IgD-negative memory B cell (primary cell): ENCODE results near the gene SPTBN1. TPM values are rescaled to one million over a fixed set of nuclear protein-coding genes. Genes with fewer than 3 reads are reported as not detected.
"Not testable (repeated sequence)": the region's sequence is repeated elsewhere in the genome, so short reads cannot be mapped to it uniquely, and the experiment has no call there.

ENCODE experiments used
- H3K27ac Mint-ChIP-seq, 3 donors: one replicate each; pipeline ENCODE4 v1.8.0; 2020 to 2022; ENCODE audit warnings: mild to moderate bottlenecking in 3 of 3, mixed read lengths in 3 of 3, moderate library complexity in 1 of 3
- H3K27me3 Mint-ChIP-seq: one replicate; pipeline ENCODE4 v1.8.0; 2021; ENCODE audit warnings: mixed read lengths
- H3K36me3 Mint-ChIP-seq: one replicate; pipeline ENCODE4 v1.8.0; 2020; ENCODE audit warnings: mild to moderate bottlenecking, mixed read lengths
- H3K4me1 Mint-ChIP-seq, 3 donors: one replicate each; pipeline ENCODE4 v1.8.0; 2020 to 2022; ENCODE audit warnings: mixed read lengths in 3 of 3, mild to moderate bottlenecking in 1 of 3
- H3K4me3 Mint-ChIP-seq, 4 donors: one replicate each; pipeline ENCODE4 v1.8.0; 2020 to 2022; ENCODE audit warnings: mild to moderate bottlenecking in 4 of 4, mixed read lengths in 4 of 4, moderate library complexity in 3 of 4
- H3K9me3 Mint-ChIP-seq, 3 donors: one replicate each; pipeline ENCODE4 v1.8.0; 2020 to 2021; ENCODE audit warnings: mixed read lengths in 3 of 3, mild to moderate bottlenecking in 1 of 3
- polyA plus RNA-seq: library from polyadenylated mRNA; unstranded; fragments of 300-500 nt; fragmentation: Illumina TruSeq; gene quantifications from one replicate; pipeline ENCODE4 v1.2.3, GENCODE V29; 2021

The SPTBN1 gene
- polyA plus RNA-seq, 1 donor from 2014 or later, result 57.8 TPM

- H3K27ac Mint-ChIP-seq, result no peak overlapping the region
- no peaks in the 10 kb centered on the region for H3K9me3 Mint-ChIP-seq
- H3K4me1 Mint-ChIP-seq, result peaks cover 0 to 2% (median 0%) of the 10 kb centered on the region in 3 donors
- peaks cover 5% of the 10 kb centered on the region for H3K27me3 Mint-ChIP-seq
- H3K36me3 Mint-ChIP-seq, result peaks cover 3% of the 10 kb centered on the region
- H3K4me3 Mint-ChIP-seq, result no peak overlapping the region
These were observed 38.0 kb downstream of the SPTBN1 start for GRCh38 chr2:54494087-54494486.

DNA sequence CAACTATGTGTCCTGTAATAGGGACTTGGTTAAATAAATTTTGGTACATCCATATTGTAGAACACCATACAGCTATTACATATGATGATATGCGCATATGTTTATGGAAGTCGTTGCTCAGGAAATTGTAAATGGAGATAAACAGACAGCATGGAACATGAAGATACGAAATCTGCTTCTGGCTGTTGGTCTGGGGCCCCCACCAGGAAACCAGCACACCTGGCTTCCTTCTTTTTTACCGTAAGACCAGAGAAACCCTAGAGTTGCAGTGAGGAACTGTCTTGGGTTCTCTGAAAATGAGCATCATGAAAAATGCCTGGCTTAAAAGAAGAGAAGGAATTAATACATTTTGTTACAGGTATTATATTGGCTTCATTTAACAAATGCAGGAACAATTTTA lies 40.8 kb downstream of the SPTBN1 start:
- no peak overlapping the region for H3K4me3 Mint-ChIP-seq
- H3K27ac Mint-ChIP-seq, result no peak overlapping the region
- H3K9me3 Mint-ChIP-seq, result no peaks in the 10 kb centered on the region
- H3K27me3 Mint-ChIP-seq, result peaks cover 5% of the 10 kb centered on the region
- H3K4me1 Mint-ChIP-seq, result peaks cover 0 to 2% (median 0%) of the 10 kb centered on the region in 3 donors
- H3K36me3 Mint-ChIP-seq, result peaks cover 3% of the 10 kb centered on the region

DNA sequence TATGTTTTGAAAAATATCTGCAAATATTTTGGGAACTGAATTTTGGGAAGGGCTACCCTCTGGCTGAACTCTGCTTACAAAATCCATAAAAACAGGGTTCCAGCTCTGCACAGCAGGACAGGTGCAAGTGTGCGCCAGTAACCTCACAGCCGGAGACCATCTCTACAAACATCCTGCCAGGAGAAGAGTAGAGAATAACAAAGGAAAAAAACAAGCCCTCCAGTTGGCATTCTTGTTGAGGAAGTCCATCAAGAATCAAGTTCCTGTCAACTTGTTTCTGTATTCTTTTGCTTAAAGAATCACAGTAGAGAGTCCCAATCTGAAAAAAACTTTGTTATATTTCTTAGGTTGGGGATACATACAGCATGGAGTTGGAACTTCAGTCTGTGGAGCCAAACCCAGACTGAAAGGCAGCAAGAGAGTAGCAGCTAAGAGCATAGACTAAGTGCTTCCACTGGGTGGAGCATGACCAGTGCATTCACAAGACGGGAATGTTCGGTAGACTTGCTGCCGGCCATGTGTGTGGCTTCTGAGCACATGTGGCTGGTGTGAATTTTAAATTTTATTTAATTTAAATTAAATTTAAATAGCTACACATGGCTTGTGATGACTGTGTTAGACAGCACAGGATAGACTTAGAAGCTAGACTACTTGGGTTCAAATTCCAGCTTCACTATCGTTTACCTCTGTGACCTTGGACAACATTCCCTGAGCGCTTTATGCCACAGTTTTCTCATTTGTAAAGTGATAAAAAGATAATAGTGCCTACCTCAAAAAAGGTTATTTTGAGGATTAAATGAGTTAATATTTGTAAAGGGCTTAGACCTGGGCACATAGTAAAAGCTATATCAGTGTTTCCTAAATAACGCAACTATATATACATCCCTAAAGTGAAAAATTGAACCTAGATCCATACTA lies 41.9 kb downstream of the SPTBN1 start:
- H3K27ac Mint-ChIP-seq, result no peak overlapping the region
- peaks cover 0 to 2% (median 0%) of the 10 kb centered on the region in 3 donors for H3K4me1 Mint-ChIP-seq
- H3K4me3 Mint-ChIP-seq, result no peak overlapping the region
- H3K36me3 Mint-ChIP-seq, result peaks cover 3% of the 10 kb centered on the region
- peaks cover 5% of the 10 kb centered on the region for H3K27me3 Mint-ChIP-seq
- no peaks in the 10 kb centered on the region for H3K9me3 Mint-ChIP-seq

DNA sequence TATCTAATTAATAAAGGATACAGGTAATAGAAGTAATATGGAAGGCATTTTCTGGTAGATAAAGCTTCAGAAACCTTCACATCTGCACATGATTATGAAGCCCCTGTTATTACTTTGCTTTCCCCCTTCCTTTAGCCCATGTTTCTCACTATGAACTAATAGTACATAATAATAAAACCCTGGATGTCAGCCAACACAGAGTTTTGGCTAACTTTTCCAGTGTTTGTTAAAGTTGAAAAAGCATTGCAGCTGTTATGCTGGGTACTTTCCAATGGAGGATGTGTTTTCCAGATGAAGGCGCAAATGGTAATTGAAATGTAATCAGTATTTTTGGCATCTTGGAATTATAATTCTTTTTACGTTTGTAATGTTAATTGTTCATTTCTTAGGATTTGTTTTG lies 43.5 kb downstream of the SPTBN1 start:
- Mint-ChIP-seq H3K9me3 (no peaks in the 10 kb centered on the region), H3K4me1 (peaks cover 0 to 2% (median 0%) of the 10 kb centered on the region in 3 donors), H3K36me3 (peaks cover 3% of the 10 kb centered on the region), H3K27ac (no peak overlapping the region), H3K27me3 (peaks cover 3% of the 10 kb centered on the region), H3K4me3 (no peak overlapping the region)

- peak overlapping the region in 1 of 3 donors; percentile 32 for H3K27ac Mint-ChIP-seq
- H3K4me1 Mint-ChIP-seq, result peaks cover 0 to 2% (median 0%) of the 10 kb centered on the region in 3 donors
- no peaks in the 10 kb centered on the region for H3K9me3 Mint-ChIP-seq
- no peak overlapping the region for H3K4me3 Mint-ChIP-seq
- H3K36me3 Mint-ChIP-seq, result no peaks in the 10 kb centered on the region
- H3K27me3 Mint-ChIP-seq, result peaks cover 3% of the 10 kb centered on the region
These were observed 44.5 kb downstream of the SPTBN1 start for GRCh38 chr2:54500404-54501205.

DNA sequence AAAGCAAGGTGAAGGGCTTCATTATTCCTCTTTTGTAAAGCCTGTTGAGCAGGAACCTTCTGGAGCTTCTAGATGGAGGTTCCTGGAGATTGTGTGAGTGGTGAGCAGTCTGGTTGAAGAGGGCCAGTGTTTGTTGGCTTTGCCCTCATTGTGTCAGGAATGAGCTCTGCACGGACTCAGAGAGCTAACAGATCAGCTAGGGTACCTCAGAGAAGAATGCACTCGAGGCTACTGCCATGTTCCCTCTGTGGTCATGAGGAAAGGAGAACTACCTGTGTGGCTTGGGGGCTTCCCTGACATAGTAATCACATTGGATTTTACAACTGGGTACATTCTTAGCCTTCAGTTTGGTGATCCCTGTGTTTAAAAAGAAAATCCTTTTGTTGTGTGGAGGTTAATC lies 46.6 kb downstream of the SPTBN1 start:
- Mint-ChIP-seq H3K27me3 (no peaks in the 10 kb centered on the region), H3K4me1 (no peaks in the 10 kb centered on the region), H3K9me3 (no peaks in the 10 kb centered on the region), H3K4me3 (no peak overlapping the region), H3K36me3 (no peaks in the 10 kb centered on the region), H3K27ac (no peak overlapping the region)

- Mint-ChIP-seq H3K27me3 (no peaks in the 10 kb centered on the region), H3K27ac (no peak overlapping the region), H3K9me3 (no peaks in the 10 kb centered on the region), H3K4me1 (no peaks in the 10 kb centered on the region), H3K36me3 (no peaks in the 10 kb centered on the region), H3K4me3 (no peak overlapping the region)
These were observed 47.1 kb downstream of the SPTBN1 start for GRCh38 chr2:54503192-54503591.

- no peak overlapping the region for H3K27ac Mint-ChIP-seq
- no peaks in the 10 kb centered on the region for H3K27me3 Mint-ChIP-seq
- no peaks in the 10 kb centered on the region for H3K36me3 Mint-ChIP-seq
- H3K4me3 Mint-ChIP-seq, result no peak overlapping the region
- no peaks in the 10 kb centered on the region for H3K9me3 Mint-ChIP-seq
- no peaks in the 10 kb centered on the region for H3K4me1 Mint-ChIP-seq
These were observed 47.7 kb downstream of the SPTBN1 start for GRCh38 chr2:54503828-54504227.

- Mint-ChIP-seq H3K36me3 (no peaks in the 10 kb centered on the region), H3K4me3 (no peak overlapping the region), H3K27me3 (no peaks in the 10 kb centered on the region), H3K9me3 (no peaks in the 10 kb centered on the region), H3K4me1 (no peaks in the 10 kb centered on the region), H3K27ac (no peak overlapping the region)
These were observed 48.7 kb downstream of the SPTBN1 start for GRCh38 chr2:54504866-54505265.

DNA sequence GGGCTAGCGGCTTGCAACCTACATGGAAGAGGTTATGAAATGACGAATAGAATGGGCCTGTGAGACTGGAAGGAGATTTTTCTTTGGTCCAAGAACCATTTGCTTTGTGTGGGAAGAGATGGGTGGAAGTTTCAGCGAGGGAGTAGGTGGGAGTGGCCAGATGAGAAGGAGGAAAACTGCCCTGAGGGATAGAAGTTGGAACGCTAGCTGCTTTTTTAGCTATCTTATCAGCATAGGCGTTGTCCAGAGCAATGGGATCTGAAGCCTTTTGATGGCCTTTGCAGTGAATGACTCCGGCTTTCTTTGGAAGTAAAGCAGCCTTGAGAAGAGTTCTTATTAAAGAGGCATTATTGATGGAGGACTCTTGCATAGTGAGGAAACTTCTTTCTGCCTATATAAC lies 52.4 kb downstream of the SPTBN1 start:
- H3K4me3 Mint-ChIP-seq, result no peak overlapping the region
- H3K36me3 Mint-ChIP-seq, result no peaks in the 10 kb centered on the region
- no peak overlapping the region for H3K27ac Mint-ChIP-seq
- H3K27me3 Mint-ChIP-seq, result no peaks in the 10 kb centered on the region
- H3K4me1 Mint-ChIP-seq, result no peaks in the 10 kb centered on the region
- H3K9me3 Mint-ChIP-seq, result no peaks in the 10 kb centered on the region

DNA sequence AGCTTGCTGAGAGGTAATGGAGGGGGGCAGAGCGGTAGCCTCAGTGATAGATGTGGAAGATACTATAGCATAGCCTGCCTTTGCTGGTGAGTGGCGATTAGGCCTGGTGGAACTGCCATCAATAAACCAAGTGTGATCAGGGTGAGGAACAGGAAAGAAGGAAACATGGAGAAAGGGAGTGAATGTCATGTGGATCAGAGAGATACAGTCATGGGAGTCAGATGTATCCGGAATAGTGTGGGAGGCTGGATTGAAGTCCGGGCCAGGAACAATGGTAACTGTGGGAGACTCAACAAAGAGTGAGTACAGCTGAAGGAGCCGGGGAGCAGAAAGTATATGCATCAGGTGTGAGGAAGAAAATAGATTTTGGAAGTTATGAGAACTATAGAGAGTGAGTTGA lies 52.9 kb downstream of the SPTBN1 start:
- not testable (repeated sequence) for H3K27me3 Mint-ChIP-seq, H3K9me3 Mint-ChIP-seq, H3K4me1 Mint-ChIP-seq, H3K4me3 Mint-ChIP-seq, H3K36me3 Mint-ChIP-seq, H3K27ac Mint-ChIP-seq

GRCh38 chr2:54510916-54511315 lies 54.8 kb downstream of the SPTBN1 start:
- H3K4me3 Mint-ChIP-seq, result no peak overlapping the region
- H3K9me3 Mint-ChIP-seq, result no peaks in the 10 kb centered on the region
- H3K27ac Mint-ChIP-seq, result no peak overlapping the region
- no peaks in the 10 kb centered on the region for H3K27me3 Mint-ChIP-seq
- H3K36me3 Mint-ChIP-seq, result no peaks in the 10 kb centered on the region
- no peaks in the 10 kb centered on the region for H3K4me1 Mint-ChIP-seq

GRCh38 chr2:54512183-54512582 lies 56.1 kb downstream of the SPTBN1 start:
- Mint-ChIP-seq H3K9me3 (no peaks in the 10 kb centered on the region), H3K36me3 (no peaks in the 10 kb centered on the region), H3K27ac (no peak overlapping the region), H3K4me3 (no peak overlapping the region), H3K27me3 (no peaks in the 10 kb centered on the region), H3K4me1 (no peaks in the 10 kb centered on the region)

DNA sequence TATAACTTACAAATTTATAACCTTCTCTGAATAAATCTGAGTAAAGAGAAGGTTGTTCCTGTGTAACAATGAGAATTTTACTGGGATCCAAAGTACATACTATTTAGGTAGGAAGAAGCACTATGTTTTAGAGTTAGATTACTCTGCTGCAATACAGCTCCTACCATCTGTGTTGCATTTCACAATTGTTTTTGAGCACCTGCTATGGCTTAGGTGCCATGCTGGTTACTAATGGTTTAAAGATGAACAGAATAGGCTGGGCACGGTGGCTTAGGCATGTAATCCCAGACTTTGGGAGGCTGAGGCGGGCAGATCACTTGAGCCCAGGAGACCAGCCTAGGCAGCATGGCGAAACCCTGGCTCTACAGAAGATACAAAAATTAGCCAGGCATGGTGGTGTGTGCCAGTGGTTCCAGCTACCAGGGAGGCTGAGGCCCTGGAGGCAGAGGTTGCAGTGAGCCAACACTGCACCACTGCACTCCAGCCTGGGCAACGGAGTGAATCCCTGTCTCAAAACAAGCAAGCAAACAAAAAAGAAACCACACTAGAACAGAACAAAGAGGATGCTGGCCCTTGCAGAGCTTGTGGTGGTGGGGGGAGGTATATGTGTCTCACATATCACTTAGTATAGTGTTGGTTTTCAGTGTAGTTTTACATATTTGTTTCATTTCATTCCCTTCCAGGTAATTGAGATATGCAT lies 56.7 kb downstream of the SPTBN1 start:
- Mint-ChIP-seq H3K4me1 (no peaks in the 10 kb centered on the region), H3K27me3 (no peaks in the 10 kb centered on the region), H3K27ac (no peak overlapping the region), H3K9me3 (no peaks in the 10 kb centered on the region), H3K36me3 (no peaks in the 10 kb centered on the region), H3K4me3 (no peak overlapping the region)

DNA sequence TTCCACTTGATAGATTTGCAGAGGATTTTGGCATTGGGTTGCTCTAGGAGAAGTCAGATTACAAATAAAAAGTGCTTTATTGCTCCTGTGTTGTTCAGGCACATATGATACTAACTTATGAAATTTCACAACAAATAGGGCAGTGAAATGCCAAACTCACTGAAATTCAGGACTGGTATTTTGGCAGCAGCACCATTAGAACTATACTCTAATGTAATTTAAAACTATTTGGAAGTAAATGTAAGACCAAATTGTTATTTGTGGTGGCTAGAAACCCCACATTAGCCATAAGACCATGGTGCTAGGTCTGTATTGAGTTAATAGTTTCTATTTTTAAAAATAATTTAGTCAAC lies 57.2 kb downstream of the SPTBN1 start:
- no peaks in the 10 kb centered on the region for H3K27me3 Mint-ChIP-seq
- no peak overlapping the region for H3K27ac Mint-ChIP-seq
- H3K9me3 Mint-ChIP-seq, result no peaks in the 10 kb centered on the region
- H3K4me3 Mint-ChIP-seq, result no peak overlapping the region
- H3K36me3 Mint-ChIP-seq, result no peaks in the 10 kb centered on the region
- no peaks in the 10 kb centered on the region for H3K4me1 Mint-ChIP-seq
